PC-3 (cell line): ENCODE data around the gene CADPS2. TPM values are rescaled to one million over a fixed set of nuclear protein-coding genes. Genes with fewer than 3 reads are reported as not detected.

Source experiments
- ATAC-seq: fragments of 200-7000 bp; cut with Tn5 transposase; 2 replicates; pipeline ENCODE4 v1.9.1; 2020; ENCODE audit warnings: mild to moderate bottlenecking, moderate library complexity
- BruUV-seq: library from RNA; stranded (reverse); fragments of 400-500 nt; replicated peaks from 2 replicates; lab custom pipeline; 2021; lab: Mats Ljungman, UMichigan
- CTCF ChIA-PET: fragments of 300-600 bp; sonication (Branson Sonifier 250); formaldehyde crosslinking; loops from one replicate; lab custom pipeline; 2022; ENCODE audit warnings: antibody characterized with exemption; lab: Charles Lee
- POLR2A ChIA-PET: fragments of 300-600 bp; sonication (Branson Sonifier 250); formaldehyde crosslinking; loops from one replicate; lab custom pipeline; 2022; ENCODE audit warnings: antibody characterized with exemption; ENCODE audit not compliant: unreplicated experiment; lab: Charles Lee
- DNase-seq: peaks from one replicate; pipeline ENCODE4 v3.0.0-alpha.2; 2015
- H2AFZ ChIP-seq: fragments of 300-600 bp; sonication (generic); 2 replicates; pipeline ENCODE4 v1.6.0; 2016; ENCODE audit warnings: antibody characterized with exemption, low read length
- H3F3A ChIP-seq: fragments of 300-600 bp; sonication (generic); one replicate; pipeline ENCODE4 v1.6.0; 2017; ENCODE audit warnings: antibody characterized with exemption, low read length, control low read depth, mild to moderate bottlenecking; ENCODE audit not compliant: unreplicated experiment
- H3K27ac ChIP-seq: fragments of 300-600 bp; sonication (generic); 2 replicates; pipeline ENCODE4 v1.5.1; 2016; ENCODE audit warnings: mild to moderate bottlenecking, low read length
- H3K27me3 ChIP-seq: fragments of 300-600 bp; sonication (generic); 2 replicates; pipeline ENCODE4 v1.6.1; 2016; ENCODE audit warnings: low read length, mixed read lengths
- H3K36me3 ChIP-seq: fragments of 300-600 bp; sonication (generic); 2 replicates; pipeline ENCODE4 v1.6.1; 2016; ENCODE audit warnings: low read depth, mixed run types, low read length, mixed read lengths
- H3K4me1 ChIP-seq: fragments of 300-600 bp; sonication (generic); 2 replicates; pipeline ENCODE4 v1.5.1; 2016; ENCODE audit warnings: low read length; ENCODE audit not compliant: insufficient read depth
- H3K4me2 ChIP-seq: fragments of 300-600 bp; sonication (generic); 2 replicates; pipeline ENCODE4 v1.6.0; 2016; ENCODE audit warnings: low read length
- H3K4me3 ChIP-seq: fragments of 300-600 bp; sonication (generic); 2 replicates; pipeline ENCODE4 v1.5.1; 2016; ENCODE audit warnings: mild to moderate bottlenecking, low read length, mixed read lengths
- H3K79me2 ChIP-seq: fragments of 300-600 bp; sonication (generic); 2 replicates; pipeline ENCODE4 v1.6.1; 2017; ENCODE audit warnings: low read length, mixed read lengths
- H3K9ac ChIP-seq: fragments of 300-600 bp; sonication (generic); 2 replicates; pipeline ENCODE4 v1.6.0; 2016; ENCODE audit warnings: mild to moderate bottlenecking, low read length
- H3K9me2 ChIP-seq: fragments of 300-600 bp; sonication (generic); replicated peaks from 2 replicates; pipeline ENCODE4 v1.6.1; 2016; ENCODE audit warnings: mixed run types, low read length, mixed read lengths
- H3K9me3 ChIP-seq: fragments of 300-600 bp; sonication (generic); 2 replicates; pipeline ENCODE4 v1.6.1; 2016; ENCODE audit warnings: low read length, mixed read lengths
- H4K20me1 ChIP-seq: fragments of 300-600 bp; sonication (generic); 2 replicates; pipeline ENCODE4 v1.6.1; 2016; ENCODE audit warnings: low read length, mixed read lengths
- CTCF ChIP-seq: fragments of 300-600 bp; sonication (generic); conservative IDR thresholded peaks from 2 replicates; pipeline ENCODE4 v1.5.1; 2017; ENCODE audit warnings: antibody characterized with exemption, low read depth, mild to moderate bottlenecking, low read length
- EZH2 ChIP-seq: fragments of 300-600 bp; sonication (generic); IDR thresholded peaks from one replicate; pipeline ENCODE4 v1.6.1; 2017; ENCODE audit warnings: antibody characterized with exemption, mild to moderate bottlenecking, low read length; ENCODE audit not compliant: unreplicated experiment
- EZH2phosphoT487 ChIP-seq: fragments of 300-600 bp; sonication (generic); IDR thresholded peaks from 2 replicates; pipeline ENCODE4 v1.6.1; 2018; ENCODE audit warnings: mild to moderate bottlenecking, antibody characterized with exemption, low read length, borderline replicate concordance
- intact Hi-C: fragments of 100-400 bp; cut with micrococcal nuclease; formaldehyde crosslinking; loops from 2 replicates; pipeline ENCODE4 v1.9.0; 2023
- total RNA-seq: library from RNA; depleted of rRNA; stranded (reverse); fragments of >200 nt; gene quantifications from 2 replicates; pipeline ENCODE4 v1.2.3, GENCODE V29; 2014

The CADPS2 gene
- total RNA-seq, 1 experiment from 2014 or later = 9.4 TPM

GRCh38 chr7:122887198-122887597 is 938 bp upstream of the CADPS2 start:
- peak overlapping the region; percentile 99 for H2AFZ ChIP-seq
- ChIA-PET POLR2A (interaction anchor here (0.6 kb wide), 1 partner anchor 310 kb away, joined by 6 read pairs; no protein-coding TSS in a partner anchor), CTCF (interaction anchor here (0.6 to 0.7 kb wide), 2 partner anchors 82 to 267 kb away, joined by 3 read pairs; no protein-coding TSS in a partner anchor)
- peak; percentile 64 for DNase-seq
- H3K9me3 ChIP-seq = no peaks in the 10 kb centered on the region
- BruUV-seq = TSS peak; percentile 35
- H4K20me1 ChIP-seq = no peaks in the 10 kb centered on the region
- peak overlapping the region; percentile 97 for H3K4me2 ChIP-seq
- H3K4me3 ChIP-seq = peak overlapping the region; percentile 79
- peaks cover 19% of the 10 kb centered on the region for H3K4me1 ChIP-seq
- no peaks in the 10 kb centered on the region for H3K79me2 ChIP-seq
- peak overlapping the region; percentile 38 for H3K27ac ChIP-seq
- H3F3A ChIP-seq = no peaks in the 10 kb centered on the region
- H3K9ac ChIP-seq = peak overlapping the region; percentile 64
- no peaks in the 10 kb centered on the region for H3K9me2 ChIP-seq
- TF ChIP-seq CTCF (peak; percentile 35; the same call in 1 of the 2 replicates), EZH2phosphoT487 (no peak)
- intact Hi-C loops = loop anchor here (5.0 to 10.0 kb wide), 3 partner anchors 212 to 480 kb away; no protein-coding TSS in a partner anchor
- ATAC-seq = peak; percentile 60
- peaks cover 14% of the 10 kb centered on the region for H3K27me3 ChIP-seq
- H3K36me3 ChIP-seq = no peaks in the 10 kb centered on the region

GRCh38 chr7:122885583-122886356 is 490 bp downstream of the CADPS2 start:
- intact Hi-C loops = loop anchor here (5.0 to 10.0 kb wide), 3 partner anchors 211 to 482 kb away; no protein-coding TSS in a partner anchor
- H2AFZ ChIP-seq = peak overlapping the region; percentile 99
- H3K27ac ChIP-seq = peak overlapping the region; percentile 38
- H3K4me1 ChIP-seq = peaks cover 19% of the 10 kb centered on the region
- no peaks in the 10 kb centered on the region for H3K79me2 ChIP-seq
- ChIA-PET CTCF (interaction anchor here (0.6 kb wide), 1 partner anchor 82 kb away, joined by 4 read pairs; no protein-coding TSS in a partner anchor), POLR2A (interaction anchor here (0.7 kb wide), 1 partner anchor 143 kb away, joined by 6 read pairs; no protein-coding TSS in a partner anchor)
- no peaks in the 10 kb centered on the region for H3K36me3 ChIP-seq
- H3K4me2 ChIP-seq = peak overlapping the region; percentile 97
- H3K9me3 ChIP-seq = no peaks in the 10 kb centered on the region
- H3K4me3 ChIP-seq = peak overlapping the region; percentile 79
- peak; percentile 31 for DNase-seq
- peak overlapping the region; percentile 64 for H3K9ac ChIP-seq
- H3K27me3 ChIP-seq = peaks cover 14% of the 10 kb centered on the region
- no TSS peak for BruUV-seq
- no peaks in the 10 kb centered on the region for H3K9me2 ChIP-seq
- no peaks in the 10 kb centered on the region for H3F3A ChIP-seq
- ATAC-seq = peak; percentile 12
- H4K20me1 ChIP-seq = no peaks in the 10 kb centered on the region
- TF ChIP-seq CTCF = no peak
- no peak for TF ChIP-seq EZH2phosphoT487
- no peak for TF ChIP-seq EZH2
